Hematopoietic multipotent progenitor cell (in vitro differentiated cells): ENCODE measurements around the gene FOXF1. TPM values are rescaled to one million over a fixed set of nuclear protein-coding genes. Genes with fewer than 3 reads are reported as not detected.

Experiments used
- DNase-seq, 3 donors: peaks; one replicate each; pipeline ENCODE4 v3.0.0-alpha.2; 2011 to 2015; ENCODE audit warnings: low read depth in 2 of 3, low spot score in 2 of 3
- total RNA-seq: library from RNA; depleted of rRNA; stranded (reverse); fragments of >200 nt; gene quantifications from one replicate; pipeline ENCODE4 v1.2.3, GENCODE V29; 2012

The FOXF1 gene
- total RNA-seq, 1 donor: under 0.01 TPM

- DNase-seq: no peak
These were observed 44.2 kb downstream of the FOXF1 start for GRCh38 chr16:86554599-86554916.

DNA sequence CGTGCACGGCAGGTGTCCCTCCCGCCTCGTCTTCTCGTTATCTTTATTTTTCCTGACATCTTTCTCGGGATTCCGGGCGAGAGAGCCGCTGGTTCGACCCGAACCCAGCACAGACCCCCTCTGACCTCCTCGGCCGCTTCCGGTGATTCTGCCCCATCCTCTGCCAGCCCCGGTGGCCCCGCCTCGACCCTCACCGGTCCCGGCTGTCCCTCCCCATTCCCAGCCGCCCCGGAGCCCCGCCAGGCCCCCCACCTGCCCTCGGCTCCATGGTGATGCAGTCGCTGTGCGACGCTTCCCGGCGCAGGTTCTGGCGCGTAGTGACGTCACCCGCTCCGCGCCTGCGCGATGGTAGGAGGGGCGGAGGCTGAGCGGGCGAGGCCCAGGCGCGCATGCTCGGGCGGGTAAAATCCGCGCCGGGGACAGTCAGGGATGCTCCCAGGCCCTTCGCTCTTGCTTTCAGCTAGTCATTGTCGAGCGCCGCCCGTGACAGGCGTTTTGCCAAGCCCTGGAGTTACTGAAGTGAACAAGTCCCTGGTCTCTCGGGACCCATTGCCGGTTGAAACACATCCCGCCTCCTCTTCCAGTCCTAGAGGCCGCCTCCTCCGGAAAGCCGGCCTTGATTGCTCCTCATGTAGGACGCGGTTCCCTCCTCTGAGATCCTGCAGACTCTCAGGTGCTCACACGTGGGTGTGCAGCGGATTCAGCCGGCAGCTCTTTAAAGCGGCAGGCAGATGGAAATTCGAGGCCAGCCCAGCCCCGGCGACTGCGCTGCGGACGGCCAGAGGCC, 44.8 kb downstream of the FOXF1 start, which contains the start of gene MTHFSD:
MTHFSD (minus strand) TSS at position 319 of the 787 bp plus-strand sequence; CDS start at position 268, 51 bp downstream.
- peak; percentile 92 to 95 (median 94) for DNase-seq

GRCh38 chr16:86555704-86556075, 45.4 kb downstream of the FOXF1 start:
- DNase-seq: no peak

DNA sequence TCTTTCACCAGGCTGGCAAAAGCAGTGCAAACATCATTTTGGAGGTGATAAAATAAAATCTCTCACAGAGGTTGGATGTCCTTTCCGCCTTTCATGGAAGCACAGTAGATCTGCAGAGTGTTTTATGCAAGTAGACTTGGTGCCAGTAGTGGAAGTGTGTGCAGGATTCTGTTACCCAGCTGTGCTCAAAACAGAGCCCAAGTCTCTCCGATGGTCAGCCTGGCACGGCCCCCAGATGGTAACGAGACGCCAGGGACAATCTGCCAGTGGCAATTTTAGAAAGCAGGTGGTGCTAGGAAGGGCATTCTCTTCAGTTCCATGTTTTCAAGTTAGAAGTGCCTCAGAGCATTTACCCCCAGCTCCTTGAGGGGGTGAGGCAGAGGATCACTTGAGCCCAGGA, 46.2 kb downstream of the FOXF1 start:
- no peak for DNase-seq

DNA sequence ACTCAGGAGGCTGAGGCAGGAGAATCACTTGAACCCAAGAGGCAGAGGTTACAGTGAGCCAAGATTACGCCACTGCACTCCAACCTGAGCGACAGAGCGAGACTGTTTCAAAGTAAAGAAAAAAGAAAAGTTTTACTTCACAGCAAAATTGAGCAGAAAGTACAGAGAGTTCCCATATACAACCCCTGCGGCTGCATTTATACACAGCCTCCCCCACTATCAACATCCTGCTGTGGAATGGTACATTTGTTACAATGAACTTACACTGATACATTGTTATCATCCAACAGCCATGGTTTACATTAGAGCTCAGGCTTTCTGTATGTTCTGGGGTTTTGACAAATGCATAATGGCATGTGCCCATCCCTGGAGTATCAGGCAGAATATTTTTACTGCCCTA, 47.3 kb downstream of the FOXF1 start:
- no peak for DNase-seq

- DNase-seq: no peak
These were observed 48.2 kb downstream of the FOXF1 start for GRCh38 chr16:86558355-86559193.

- no peak for DNase-seq
These were observed 49.5 kb downstream of the FOXF1 start for GRCh38 chr16:86559802-86560305.

DNA sequence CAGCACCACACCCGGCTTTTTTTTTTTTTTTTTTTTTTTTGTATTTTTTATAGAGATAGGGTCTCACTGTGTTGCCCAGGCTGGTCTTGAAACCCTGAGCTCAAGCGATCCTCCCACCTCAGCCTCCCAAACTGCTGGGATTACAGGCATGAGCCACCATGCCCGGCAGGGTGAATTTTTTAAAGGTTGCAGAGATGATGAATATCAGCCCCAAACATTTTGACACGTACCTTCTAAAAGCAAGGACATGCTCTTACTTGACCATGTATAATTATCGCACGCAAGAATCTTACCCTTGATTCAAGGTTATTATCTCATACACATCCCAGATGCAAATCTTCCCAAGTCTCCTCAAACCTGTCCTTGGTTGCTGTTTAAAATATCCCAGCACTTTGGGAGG, 52.0 kb downstream of the FOXF1 start:
- DNase-seq: no peak

- peak; percentile 65 to 91 (median 81) for DNase-seq
These were observed 53.4 kb downstream of the FOXF1 start for GRCh38 chr16:86563469-86564345.

Other genes starting within 250 kb of the FOXF1 start
- 18.0 TPM for gene MTHFSD, start 44.7 kb downstream of the FOXF1 start, total RNA-seq
- not detected for gene FOXC2, start 56.3 kb downstream of the FOXF1 start, total RNA-seq
- under 0.01 TPM for gene FOXL1, start 68.0 kb downstream of the FOXF1 start, total RNA-seq